H9 (cell line): Measurements from ENCODE around the gene MED31. TPM values are rescaled to one million over a fixed set of nuclear protein-coding genes. Genes with fewer than 3 reads are reported as not detected.

Experiments
- DNase-seq: peaks from one replicate; pipeline ENCODE4 v3.0.0-alpha.2; 2017
- H2AFZ ChIP-seq: one replicate; pipeline ENCODE4 v1.6.1; 2013; ENCODE audit warnings: mild to moderate bottlenecking, low read length, control low read depth, moderate library complexity
- H2AK5ac ChIP-seq: 2 replicates; pipeline ENCODE4 v1.6.1; 2013; ENCODE audit warnings: low read length, control low read depth, mixed read lengths; ENCODE audit not compliant: insufficient read length
- H2BK120ac ChIP-seq: one replicate; pipeline ENCODE4 v1.6.1; 2013; ENCODE audit warnings: low read depth, mild to moderate bottlenecking, low read length, control low read depth, inconsistent platforms; ENCODE audit not compliant: poor library complexity, severe bottlenecking
- H2BK12ac ChIP-seq: 2 replicates; pipeline ENCODE4 v1.6.1; 2013; ENCODE audit warnings: low read length, control low read depth, mixed read lengths, low read depth; ENCODE audit not compliant: insufficient read length
- H2BK15ac ChIP-seq: 2 replicates; pipeline ENCODE4 v1.6.1; 2013; ENCODE audit warnings: low read depth, low read length, control low read depth
- H2BK20ac ChIP-seq: one replicate; pipeline ENCODE4 v1.6.1; 2013; ENCODE audit warnings: low read depth, mild to moderate bottlenecking, low read length, control low read depth, inconsistent platforms; ENCODE audit not compliant: poor library complexity, severe bottlenecking
- H2BK5ac ChIP-seq: 2 replicates; pipeline ENCODE4 v1.6.1; 2013; ENCODE audit warnings: low read length, control low read depth, mixed read lengths; ENCODE audit not compliant: insufficient read length
- H3K14ac ChIP-seq: 2 replicates; pipeline ENCODE4 v1.6.1; 2013; ENCODE audit warnings: low read length, control low read depth; ENCODE audit not compliant: insufficient read depth
- H3K18ac ChIP-seq: 2 replicates; pipeline ENCODE4 v1.6.1; 2013; ENCODE audit warnings: low read depth, mild to moderate bottlenecking, mixed read lengths, low read length, control low read depth; ENCODE audit not compliant: insufficient read length
- H3K23ac ChIP-seq: 2 replicates; pipeline ENCODE4 v1.6.1; 2013; ENCODE audit warnings: low read length, control low read depth, mixed read lengths, low read depth; ENCODE audit not compliant: insufficient read length
- H3K23me2 ChIP-seq: 2 replicates; pipeline ENCODE4 v1.6.1; 2013; ENCODE audit warnings: low read depth, mild to moderate bottlenecking, mixed read lengths, low read length, control low read depth; ENCODE audit not compliant: insufficient read length, poor library complexity, severe bottlenecking
- H3K27ac ChIP-seq: 2 replicates; pipeline ENCODE4 v1.5.1; 2013; ENCODE audit warnings: low read length, control low read depth, mixed read lengths, low read depth; ENCODE audit not compliant: insufficient read length
- H3K27me3 ChIP-seq: 2 replicates; pipeline ENCODE4 v1.6.1; 2013; ENCODE audit warnings: low read length, control low read depth, inconsistent platforms; ENCODE audit not compliant: insufficient read depth
- H3K4ac ChIP-seq: 2 replicates; pipeline ENCODE4 v1.6.1; 2013; ENCODE audit warnings: low read depth, mild to moderate bottlenecking, control low read depth, inconsistent platforms, low read length, moderate library complexity
- H3K4me1 ChIP-seq: 2 replicates; pipeline ENCODE4 v1.6.1; 2013; ENCODE audit warnings: low read length, control low read depth, inconsistent platforms; ENCODE audit not compliant: insufficient read depth
- H3K4me2 ChIP-seq: 2 replicates; pipeline ENCODE4 v1.6.1; 2013; ENCODE audit warnings: low read length, control low read depth, mixed read lengths; ENCODE audit not compliant: insufficient read length, insufficient read depth
- H3K56ac ChIP-seq: 2 replicates; pipeline ENCODE4 v1.6.1; 2013; ENCODE audit warnings: low read depth, mild to moderate bottlenecking, mixed read lengths, low read length, control low read depth; ENCODE audit not compliant: insufficient read length
- H3K79me1 ChIP-seq: 2 replicates; pipeline ENCODE4 v1.6.1; 2013; ENCODE audit warnings: low read depth, mild to moderate bottlenecking, moderate library complexity, low read length, control low read depth, inconsistent platforms; ENCODE audit not compliant: insufficient read depth, poor library complexity, severe bottlenecking
- H3K79me2 ChIP-seq: 2 replicates; pipeline ENCODE4 v1.6.1; 2013; ENCODE audit warnings: low read length, control low read depth, inconsistent platforms; ENCODE audit not compliant: insufficient read depth
- H3K9ac ChIP-seq: 2 replicates; pipeline ENCODE4 v1.6.1; 2013; ENCODE audit warnings: low read length, control low read depth, mixed read lengths; ENCODE audit not compliant: insufficient read length; ENCODE audit errors: extremely low read depth
- H3K9me3 ChIP-seq: one replicate; pipeline ENCODE4 v1.6.1; 2013; ENCODE audit warnings: low read depth, low read length, inconsistent platforms; ENCODE audit not compliant: control insufficient read depth
- H3T11ph ChIP-seq: one replicate; pipeline ENCODE4 v1.6.1; 2013; ENCODE audit warnings: mild to moderate bottlenecking, low read length, control low read depth, inconsistent platforms
- H4K20me1 ChIP-seq: one replicate; pipeline ENCODE4 v1.6.1; 2013; ENCODE audit not compliant: control insufficient read depth, insufficient read length, insufficient read depth
- H4K5ac ChIP-seq: 2 replicates; pipeline ENCODE4 v1.6.1; 2013; ENCODE audit warnings: low read depth, mild to moderate bottlenecking, mixed read lengths, low read length, control low read depth; ENCODE audit not compliant: insufficient read length
- H4K8ac ChIP-seq: replicated peaks from 2 replicates; pipeline ENCODE4 v1.6.1; 2013; ENCODE audit warnings: low read length, control low read depth, mixed read lengths, low read depth; ENCODE audit not compliant: insufficient read length
- H4K91ac ChIP-seq: 2 replicates; pipeline ENCODE4 v1.6.1; 2013; ENCODE audit warnings: low read depth, mild to moderate bottlenecking, moderate library complexity, mixed read lengths, low read length, control low read depth; ENCODE audit not compliant: insufficient read length
- H3K27ac Mint-ChIP-seq, 3 experiments: 2 replicates in 2 of 3; 3 replicates in 1 of 3; pipeline ENCODE4 v1.8.0; 2020 to 2021; ENCODE audit warnings: mixed read lengths in 3 of 3, mild to moderate bottlenecking in 1 of 3, moderate library complexity in 1 of 3
- H3K27me3 Mint-ChIP-seq: 2 replicates; pipeline ENCODE4 v1.8.0; 2021; ENCODE audit warnings: low read depth, mild to moderate bottlenecking, moderate library complexity, mixed read lengths
- H3K36me3 Mint-ChIP-seq, 3 experiments: 2 replicates in 2 of 3; 3 replicates in 1 of 3; pipeline ENCODE4 v1.8.0; 2020 to 2021; ENCODE audit warnings: low read depth in 3 of 3, mixed read lengths in 3 of 3; ENCODE audit not compliant: insufficient read depth in 1 of 3
- H3K4me1 Mint-ChIP-seq, 2 experiments: 2 replicates each; pipeline ENCODE4 v1.8.0; 2020; ENCODE audit warnings: mixed read lengths in 2 of 2
- H3K4me3 Mint-ChIP-seq, 2 experiments: 2 replicates in 1 of 2; 3 replicates in 1 of 2; pipeline ENCODE4 v1.8.0; 2020 to 2021; ENCODE audit warnings: mild to moderate bottlenecking in 2 of 2, mixed read lengths in 2 of 2, moderate library complexity in 1 of 2
- H3K9me3 Mint-ChIP-seq, 2 experiments: 2 replicates in 1 of 2; 3 replicates in 1 of 2; pipeline ENCODE4 v1.8.0; 2020; ENCODE audit warnings: mild to moderate bottlenecking in 2 of 2, mixed read lengths in 2 of 2, moderate library complexity in 1 of 2
- total RNA-seq: library from RNA; stranded (reverse); gene quantifications from 2 replicates; pipeline ENCODE4 v1.2.1, GENCODE V29; 2021
- TF ChIP-seq, protein P1 (sequence below): fragments of 200-600 bp; sonication (generic); conservative IDR thresholded peaks from 3 replicates; pipeline ENCODE4 v1.8.0; 2021; ENCODE audit warnings: antibody characterized with exemption, mild to moderate bottlenecking

MED31 gene
- total RNA-seq, 1 experiment from 2014 or later: 11.8 TPM

DNA sequence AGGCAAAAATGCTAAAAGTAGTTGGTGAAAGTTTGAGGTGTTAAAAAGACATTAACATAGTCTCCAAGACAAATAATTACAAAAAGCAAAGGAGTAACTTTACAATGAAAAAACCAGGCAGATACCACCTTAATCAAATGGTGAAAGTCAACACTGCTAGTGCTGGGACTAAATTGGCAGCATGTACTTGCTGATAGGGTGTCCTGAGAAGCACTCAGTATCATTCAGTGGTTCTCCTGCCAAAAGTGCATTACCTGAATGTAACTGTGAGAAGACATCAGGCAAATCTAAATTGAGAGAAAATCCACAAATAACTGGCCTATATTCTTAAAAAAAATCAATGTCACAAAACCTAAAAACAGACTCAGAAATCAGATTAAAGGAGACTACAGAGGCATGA is 18.9 kb downstream of the MED31 start:
- Histone ChIP-seq H2BK5ac (no peak overlapping the region), H3K56ac (no peak overlapping the region), H3K14ac (no peak overlapping the region), H3K79me1 (peaks cover 3% of the 10 kb centered on the region), H2AFZ (no peak overlapping the region), H3K23ac (no peak overlapping the region), H4K8ac (no peak overlapping the region), H3K4ac (no peak overlapping the region), H3K23me2 (no peaks in the 10 kb centered on the region), H3T11ph (no peak overlapping the region), H3K79me2 (no peaks in the 10 kb centered on the region), H4K5ac (no peak overlapping the region), H3K27ac (no peak overlapping the region), H3K9me3 (no peaks in the 10 kb centered on the region), H3K4me2 (no peak overlapping the region), H3K27me3 (no peaks in the 10 kb centered on the region), H2BK20ac (no peak overlapping the region), H3K18ac (no peak overlapping the region), H2BK12ac (no peak overlapping the region), H2BK15ac (no peak overlapping the region), H4K91ac (no peak overlapping the region), H3K4me1 (no peaks in the 10 kb centered on the region), H2BK120ac (no peak overlapping the region), H4K20me1 (no peaks in the 10 kb centered on the region), H3K9ac (no peak overlapping the region), H2AK5ac (no peak overlapping the region)
- DNase-seq: no peak
- H3K4me3 Mint-ChIP-seq: no peak overlapping the region
- H3K4me1 Mint-ChIP-seq: 0 out of 4 replicates have a peak, but pooled peaks cover 0 to 4% of the 10 kb centered on the region in 2 experiments
- TF ChIP-seq, protein P1, sequence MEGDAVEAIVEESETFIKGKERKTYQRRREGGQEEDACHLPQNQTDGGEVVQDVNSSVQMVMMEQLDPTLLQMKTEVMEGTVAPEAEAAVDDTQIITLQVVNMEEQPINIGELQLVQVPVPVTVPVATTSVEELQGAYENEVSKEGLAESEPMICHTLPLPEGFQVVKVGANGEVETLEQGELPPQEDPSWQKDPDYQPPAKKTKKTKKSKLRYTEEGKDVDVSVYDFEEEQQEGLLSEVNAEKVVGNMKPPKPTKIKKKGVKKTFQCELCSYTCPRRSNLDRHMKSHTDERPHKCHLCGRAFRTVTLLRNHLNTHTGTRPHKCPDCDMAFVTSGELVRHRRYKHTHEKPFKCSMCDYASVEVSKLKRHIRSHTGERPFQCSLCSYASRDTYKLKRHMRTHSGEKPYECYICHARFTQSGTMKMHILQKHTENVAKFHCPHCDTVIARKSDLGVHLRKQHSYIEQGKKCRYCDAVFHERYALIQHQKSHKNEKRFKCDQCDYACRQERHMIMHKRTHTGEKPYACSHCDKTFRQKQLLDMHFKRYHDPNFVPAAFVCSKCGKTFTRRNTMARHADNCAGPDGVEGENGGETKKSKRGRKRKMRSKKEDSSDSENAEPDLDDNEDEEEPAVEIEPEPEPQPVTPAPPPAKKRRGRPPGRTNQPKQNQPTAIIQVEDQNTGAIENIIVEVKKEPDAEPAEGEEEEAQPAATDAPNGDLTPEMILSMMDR: no peak
- H3K36me3 Mint-ChIP-seq: peaks cover 28 to 62% (median 51%) of the 10 kb centered on the region in 3 experiments
- no peak overlapping the region for H3K27ac Mint-ChIP-seq
- H3K27me3 Mint-ChIP-seq: no peaks in the 10 kb centered on the region
- H3K9me3 Mint-ChIP-seq: no peaks in the 10 kb centered on the region
